HG02973 (cell line): ENCODE results near the gene FRMD1.
"Not testable (repeated sequence)": the region's sequence is repeated elsewhere in the genome, so short reads cannot be mapped to it uniquely, and the experiment has no call there.

Experiments used
- ATAC-seq: cut with Tn5 transposase; IDR thresholded peaks from one replicate; pipeline ENCODE4 v1.9.1; 2021; ENCODE audit warnings: moderate library complexity; ENCODE audit not compliant: unreplicated experiment

The FRMD1 gene

GRCh38 chr6:168081858-168082546, 3.0 kb upstream of the FRMD1 start:
- no peak for ATAC-seq

GRCh38 chr6:168080393-168081077, 1.5 kb upstream of the FRMD1 start:
- no peak for ATAC-seq

DNA sequence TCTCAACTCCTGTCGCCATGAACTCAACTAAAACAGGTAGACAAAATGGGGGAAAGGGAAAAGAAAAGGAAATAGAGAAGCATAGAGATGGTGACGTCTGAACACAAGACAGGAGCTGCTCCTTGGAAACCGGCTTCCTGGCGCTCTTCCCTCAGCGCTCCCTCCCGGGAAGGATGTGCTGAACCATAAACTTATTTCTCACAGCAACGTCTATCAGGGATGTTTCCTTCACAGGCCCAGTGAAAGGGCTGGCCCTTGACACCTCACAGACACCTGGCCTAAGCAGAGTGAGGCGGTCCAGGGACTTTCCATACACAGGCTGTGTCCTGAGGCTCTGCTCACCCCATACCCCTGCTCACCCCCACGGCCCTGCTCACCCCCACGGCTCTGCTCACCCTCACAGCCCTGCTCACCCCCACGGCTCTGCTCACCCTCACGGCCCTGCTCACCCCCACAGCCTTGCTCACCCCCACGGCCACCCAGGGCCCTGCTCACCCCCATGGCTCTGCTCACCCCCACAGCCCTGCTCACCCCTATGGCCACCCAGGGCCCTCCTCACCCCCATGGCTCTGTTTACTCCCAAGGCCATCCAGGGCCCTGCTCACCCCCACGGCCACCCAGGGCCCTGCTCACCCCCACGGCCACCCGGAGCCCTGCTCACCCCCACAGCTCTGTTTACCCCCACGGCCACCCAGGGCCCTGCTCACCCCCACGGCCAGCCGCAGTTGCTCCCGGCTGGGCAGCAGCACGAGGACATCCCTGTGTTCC, 653 bp downstream of the FRMD1 start:
- no peak for ATAC-seq

GRCh38 chr6:168077401-168077800, 1.6 kb downstream of the FRMD1 start:
- not testable (repeated sequence) for ATAC-seq

DNA sequence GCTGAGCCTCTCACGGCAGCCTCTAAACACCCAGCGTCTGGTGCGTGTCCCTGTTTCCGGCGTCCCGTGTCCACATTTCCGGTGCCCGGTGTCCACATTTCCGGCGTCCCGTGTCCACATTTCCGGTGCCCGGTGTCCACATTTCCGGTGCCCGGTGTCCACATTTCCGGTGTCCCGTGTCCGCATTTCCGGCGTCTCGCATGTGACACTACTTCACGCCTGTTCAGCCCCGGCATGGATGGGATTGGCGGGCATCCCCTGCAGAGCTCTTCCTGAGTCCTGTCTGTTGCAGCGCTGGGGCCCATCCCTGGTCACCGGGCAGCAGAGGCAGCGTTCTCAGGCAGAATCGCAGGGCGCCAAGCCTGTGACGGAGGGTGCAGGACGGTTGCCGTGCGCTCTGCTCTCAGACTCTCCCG, 3.2 kb downstream of the FRMD1 start:
- ATAC-seq: no peak

DNA sequence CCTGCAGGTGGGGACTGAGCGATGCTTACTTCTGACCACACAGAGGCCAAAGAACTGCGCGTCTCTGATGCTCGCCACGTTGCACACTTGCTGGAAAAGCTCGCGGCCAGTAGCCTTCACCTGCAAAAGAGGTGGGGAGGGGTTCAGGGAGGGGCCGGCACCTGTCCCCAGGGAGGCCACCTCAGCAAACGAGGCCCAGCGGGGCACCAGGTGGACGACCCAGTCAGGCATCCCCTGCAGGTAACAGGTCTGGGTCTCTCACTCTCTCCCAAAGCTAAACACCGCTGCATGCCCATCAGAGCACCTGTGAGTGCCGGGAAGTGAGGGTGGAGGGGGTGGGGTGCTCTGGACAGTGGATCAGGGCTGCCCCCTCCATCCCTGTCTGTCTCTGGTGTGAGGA, 3.8 kb downstream of the FRMD1 start:
- ATAC-seq: no peak

DNA sequence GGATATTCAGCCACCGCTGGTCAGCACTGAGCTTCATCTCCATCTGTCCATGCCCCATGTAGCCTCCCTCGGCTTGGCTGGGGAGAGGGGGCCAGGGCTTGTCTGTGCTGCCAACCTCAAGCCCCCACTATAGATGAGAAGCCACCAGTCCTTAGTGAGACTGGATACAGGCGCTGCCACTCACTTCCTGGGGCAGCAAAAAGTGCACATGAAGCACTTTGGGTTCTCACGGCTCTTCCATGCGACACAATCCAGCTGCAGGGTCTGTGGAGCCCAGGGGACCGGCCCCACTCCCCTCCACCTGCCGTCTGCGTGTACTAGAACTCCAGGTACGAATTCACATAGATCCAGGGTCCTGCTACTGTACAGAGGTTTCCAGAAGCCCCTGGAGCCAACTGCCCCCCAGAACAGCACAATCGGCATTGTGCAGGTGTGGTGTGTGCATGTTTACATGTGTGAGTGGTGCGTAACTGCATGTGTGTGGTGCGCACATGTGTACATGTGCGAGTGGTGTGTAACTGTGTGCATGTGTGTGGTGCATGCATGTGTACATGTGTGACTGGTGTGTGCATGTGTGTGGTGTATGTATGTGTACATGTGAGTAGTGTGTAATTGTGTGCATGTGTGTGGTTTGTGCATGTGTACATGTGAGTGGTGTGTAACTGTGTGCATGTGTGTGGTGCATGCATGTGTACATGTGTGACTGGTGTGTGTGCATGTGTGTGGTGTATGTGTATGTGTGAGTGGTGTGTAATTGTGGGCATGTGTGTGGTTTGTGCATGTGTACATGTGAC, 4.9 kb downstream of the FRMD1 start:
- ATAC-seq: no peak

DNA sequence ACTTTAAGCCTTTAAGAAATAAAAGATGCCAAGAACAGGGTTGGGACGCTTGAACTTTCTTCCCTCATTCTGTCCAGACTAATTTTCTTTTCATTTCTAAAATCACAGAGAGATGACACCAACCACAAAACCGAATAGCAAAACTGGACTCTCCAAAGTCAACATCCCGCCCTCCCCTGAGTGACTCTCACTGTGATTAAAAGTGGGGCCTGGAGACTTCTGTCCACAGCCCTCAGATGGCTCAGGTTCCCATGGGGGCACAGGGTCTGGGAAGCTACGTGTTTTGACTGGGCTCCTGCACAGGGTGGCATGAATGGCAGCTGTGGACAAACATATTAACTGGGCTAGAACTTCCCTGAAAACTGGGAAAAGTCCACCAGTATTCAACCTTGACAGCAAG, 6.3 kb downstream of the FRMD1 start:
- ATAC-seq: no peak

DNA sequence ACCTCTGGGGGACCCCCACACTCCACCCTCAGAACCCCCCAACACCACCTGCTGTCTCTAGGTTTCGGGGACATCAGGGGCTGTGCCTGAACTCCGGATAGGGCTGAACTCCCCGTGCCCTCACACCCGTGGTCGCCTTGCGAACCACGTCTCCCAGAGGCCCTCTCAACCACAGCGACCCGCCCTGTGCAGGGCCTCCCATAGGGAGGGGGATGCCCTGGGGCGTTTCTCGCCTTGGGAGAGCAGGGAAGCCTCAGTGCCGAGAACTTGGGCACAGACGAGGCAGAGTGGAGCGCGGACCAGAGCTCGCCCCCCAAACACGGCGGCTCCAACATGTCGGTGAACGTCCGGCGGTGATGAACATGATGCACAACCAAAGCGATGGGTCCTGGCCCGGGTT, 6.8 kb downstream of the FRMD1 start:
- ATAC-seq: no peak

GRCh38 chr6:168071620-168072019, 7.4 kb downstream of the FRMD1 start:
- ATAC-seq: no peak

DNA sequence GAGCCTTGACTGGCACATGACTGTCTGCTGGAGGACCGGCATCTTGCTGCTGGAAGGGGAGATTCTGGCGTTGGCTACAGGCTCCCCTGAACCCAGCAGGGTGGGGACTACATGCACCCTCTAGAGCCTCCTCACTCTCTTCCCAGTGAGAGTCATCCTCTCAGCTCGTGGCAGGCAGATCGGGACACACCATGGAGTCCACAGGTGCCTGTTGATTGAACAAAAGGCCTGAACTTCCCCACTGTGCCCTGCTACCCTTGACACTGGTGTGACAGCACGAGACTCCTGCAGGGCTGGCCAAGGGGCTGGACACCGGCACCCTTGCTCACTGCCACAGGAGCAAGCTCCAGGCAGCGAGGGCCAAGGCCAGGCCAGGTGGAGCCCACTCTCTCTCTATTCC, 8.2 kb downstream of the FRMD1 start:
- no peak for ATAC-seq

GRCh38 chr6:168067081-168067759, 11.8 kb downstream of the FRMD1 start:
- no peak for ATAC-seq

DNA sequence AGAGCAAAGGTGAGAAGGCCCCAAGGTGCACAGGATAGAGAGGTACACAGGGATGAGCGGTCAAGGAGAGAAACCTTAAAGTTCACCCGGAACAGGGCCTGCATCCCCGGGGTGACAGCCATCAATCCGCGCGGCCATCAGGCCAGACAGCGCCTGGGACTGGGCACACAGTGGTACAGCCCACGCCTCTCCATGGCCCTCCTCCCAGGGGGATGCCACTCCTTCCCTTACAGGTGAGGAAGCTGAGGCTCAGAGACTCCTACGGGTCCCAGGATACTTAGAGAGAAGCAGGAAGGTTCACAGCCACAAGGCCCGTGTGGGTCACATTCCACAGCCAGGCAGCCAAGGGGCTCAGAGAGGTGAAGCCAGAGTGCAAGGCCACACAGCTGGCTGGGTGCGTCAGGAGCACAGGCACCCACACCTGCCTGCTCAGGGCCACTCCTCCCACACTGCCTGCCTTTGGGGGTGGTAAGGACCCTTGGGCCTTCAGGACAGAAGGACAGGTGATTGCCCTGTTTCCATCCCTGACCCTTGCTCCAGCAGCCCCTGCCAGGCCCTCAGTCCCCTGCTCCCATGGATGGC, 14.7 kb downstream of the FRMD1 start:
- no peak for ATAC-seq

- no peak for ATAC-seq
Measured at GRCh38 chr6:168063431-168063830, 15.6 kb downstream of the FRMD1 start.

- no peak for ATAC-seq
Measured at GRCh38 chr6:168062346-168063289, 16.4 kb downstream of the FRMD1 start.

GRCh38 chr6:168061269-168062210, 17.5 kb downstream of the FRMD1 start:
- ATAC-seq: no peak

- no peak for ATAC-seq
Measured at GRCh38 chr6:168060521-168060931, 18.5 kb downstream of the FRMD1 start.
